Type B pancreatic cell (in vitro differentiated cells): ENCODE results near the gene TIMM17B. TPM values are rescaled to one million over a fixed set of nuclear protein-coding genes. Genes with fewer than 3 reads are reported as not detected.
A peak's percentile ranks its signal among the peaks of the same experiment; 100 is the strongest.

Source experiments
- DNase-seq: peaks from one replicate; pipeline ENCODE4 v3.0.0; 2021; ENCODE audit warnings: mixed read lengths; ENCODE audit not compliant: unreplicated experiment; ENCODE audit errors: extremely low spot score
- H3K27ac Mint-ChIP-seq: 2 replicates; pipeline ENCODE4 v1.8.0; 2021; ENCODE audit warnings: mild to moderate bottlenecking, mixed read lengths
- H3K27me3 Mint-ChIP-seq: 2 replicates; pipeline ENCODE4 v1.8.0; 2021; ENCODE audit warnings: mixed read lengths
- H3K36me3 Mint-ChIP-seq: 2 replicates; pipeline ENCODE4 v1.8.0; 2021; ENCODE audit warnings: mixed read lengths
- H3K4me1 Mint-ChIP-seq: one replicate; pipeline ENCODE4 v1.8.0; 2021; ENCODE audit warnings: mixed read lengths; ENCODE audit not compliant: unreplicated experiment
- H3K4me3 Mint-ChIP-seq: 2 replicates; pipeline ENCODE4 v1.8.0; 2021; ENCODE audit warnings: mild to moderate bottlenecking, mixed read lengths
- H3K9me3 Mint-ChIP-seq: 2 replicates; pipeline ENCODE4 v1.8.0; 2021; ENCODE audit warnings: mixed read lengths
- total RNA-seq: library from RNA; stranded (reverse); gene quantifications from 2 replicates; pipeline ENCODE4 v1.2.1, GENCODE V29; 2021; ENCODE audit warnings: low replicate concordance
- TF ChIP-seq, protein P1 (sequence below): fragments of 200-600 bp; sonication (generic); conservative IDR thresholded peaks from 2 replicates; pipeline ENCODE4 v1.5.0; 2021; ENCODE audit warnings: antibody characterized with exemption, mild to moderate bottlenecking

TIMM17B gene
- total RNA-seq, 1 donor from 2014 or later, result 77.4 TPM

DNA sequence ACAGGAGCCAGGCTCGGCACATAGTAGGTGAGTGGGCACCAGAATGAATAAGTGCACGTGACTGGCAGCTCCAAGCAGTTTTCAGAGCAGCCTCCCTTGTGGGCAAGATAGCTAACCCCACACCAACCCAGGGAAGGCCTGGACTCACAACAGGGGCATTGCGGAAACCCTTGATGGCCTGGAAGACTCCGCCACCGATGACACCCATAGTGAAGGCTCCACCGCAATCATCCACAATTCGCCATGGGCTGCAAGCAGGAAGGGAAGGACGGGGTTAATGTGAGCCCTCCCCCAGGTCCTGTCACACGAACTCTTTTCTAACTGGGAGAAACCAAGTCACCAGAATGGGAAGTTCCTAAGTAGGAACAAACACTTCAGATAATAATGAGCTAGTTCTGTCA, 957 bp downstream of the TIMM17B start:
- no peak for DNase-seq
- Mint-ChIP-seq H3K27me3 (no peaks in the 10 kb centered on the region), H3K4me1 (peaks cover 3% of the 10 kb centered on the region), H3K9me3 (no peaks in the 10 kb centered on the region), H3K27ac (peak overlapping the region; percentile 95), H3K4me3 (peak overlapping the region; percentile 92), H3K36me3 (peaks cover 4% of the 10 kb centered on the region)
- TF ChIP-seq, protein P1, sequence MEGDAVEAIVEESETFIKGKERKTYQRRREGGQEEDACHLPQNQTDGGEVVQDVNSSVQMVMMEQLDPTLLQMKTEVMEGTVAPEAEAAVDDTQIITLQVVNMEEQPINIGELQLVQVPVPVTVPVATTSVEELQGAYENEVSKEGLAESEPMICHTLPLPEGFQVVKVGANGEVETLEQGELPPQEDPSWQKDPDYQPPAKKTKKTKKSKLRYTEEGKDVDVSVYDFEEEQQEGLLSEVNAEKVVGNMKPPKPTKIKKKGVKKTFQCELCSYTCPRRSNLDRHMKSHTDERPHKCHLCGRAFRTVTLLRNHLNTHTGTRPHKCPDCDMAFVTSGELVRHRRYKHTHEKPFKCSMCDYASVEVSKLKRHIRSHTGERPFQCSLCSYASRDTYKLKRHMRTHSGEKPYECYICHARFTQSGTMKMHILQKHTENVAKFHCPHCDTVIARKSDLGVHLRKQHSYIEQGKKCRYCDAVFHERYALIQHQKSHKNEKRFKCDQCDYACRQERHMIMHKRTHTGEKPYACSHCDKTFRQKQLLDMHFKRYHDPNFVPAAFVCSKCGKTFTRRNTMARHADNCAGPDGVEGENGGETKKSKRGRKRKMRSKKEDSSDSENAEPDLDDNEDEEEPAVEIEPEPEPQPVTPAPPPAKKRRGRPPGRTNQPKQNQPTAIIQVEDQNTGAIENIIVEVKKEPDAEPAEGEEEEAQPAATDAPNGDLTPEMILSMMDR, result no peak

DNA sequence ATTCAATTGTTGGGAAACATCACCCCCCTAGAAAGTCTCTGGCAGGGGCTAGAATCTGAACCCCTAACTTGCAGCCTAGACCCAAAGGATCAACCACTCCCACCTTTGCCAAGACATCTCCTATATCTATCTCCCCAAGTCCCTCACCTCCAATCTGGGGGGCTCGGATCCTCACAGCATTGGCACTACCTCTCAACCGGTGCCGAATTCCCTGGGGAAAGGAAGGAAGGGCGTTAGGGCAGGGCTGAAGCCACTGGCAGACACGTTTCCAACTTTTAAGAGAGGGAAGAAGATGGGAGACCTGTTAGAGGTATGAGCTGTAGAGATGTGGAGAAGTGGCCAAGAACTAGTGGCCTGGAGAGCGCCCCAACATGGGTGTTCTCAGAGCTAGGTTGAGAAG, 2.7 kb downstream of the TIMM17B start:
- TF ChIP-seq, protein P1, result no peak
- peak overlapping the region; percentile 50 for H3K4me3 Mint-ChIP-seq
- no peak overlapping the region for H3K27ac Mint-ChIP-seq
- peaks cover 8% of the 10 kb centered on the region for H3K4me1 Mint-ChIP-seq
- peak; percentile 43 for DNase-seq
- H3K9me3 Mint-ChIP-seq, result no peaks in the 10 kb centered on the region
- peaks cover 4% of the 10 kb centered on the region for H3K36me3 Mint-ChIP-seq
- H3K27me3 Mint-ChIP-seq, result no peaks in the 10 kb centered on the region

- no peaks in the 10 kb centered on the region for H3K9me3 Mint-ChIP-seq
- TF ChIP-seq, protein P1, result no peak
Measured at GRCh38 chrX:48893556-48894348, 3.8 kb downstream of the TIMM17B start.

DNA sequence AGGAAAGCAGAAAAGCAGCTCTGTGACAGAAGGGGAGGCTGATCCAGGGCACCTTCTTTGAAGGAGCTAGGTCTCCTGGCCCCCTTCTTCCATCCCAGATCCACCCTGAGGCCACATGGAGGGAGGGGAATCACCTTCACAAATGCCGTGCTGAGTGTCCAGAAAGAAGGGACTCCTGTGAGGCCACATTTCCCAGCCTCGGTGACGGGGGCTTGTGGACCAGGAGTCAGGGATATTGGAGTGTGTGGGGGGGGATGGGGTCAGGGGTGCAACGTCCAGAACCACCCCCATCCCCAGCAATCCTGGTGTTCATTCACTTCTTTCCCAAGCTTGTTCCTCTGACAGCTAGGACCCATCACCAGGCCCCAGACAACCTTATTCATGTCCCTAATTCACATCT, 4.7 kb downstream of the TIMM17B start:
- TF ChIP-seq, protein P1, result no peak
- peaks cover 4% of the 10 kb centered on the region for H3K36me3 Mint-ChIP-seq
- no peaks in the 10 kb centered on the region for H3K27me3 Mint-ChIP-seq
- peak overlapping the region; percentile 57 for H3K4me3 Mint-ChIP-seq
- H3K9me3 Mint-ChIP-seq, result no peaks in the 10 kb centered on the region
- H3K4me1 Mint-ChIP-seq, result peaks cover 8% of the 10 kb centered on the region
- no peak overlapping the region for H3K27ac Mint-ChIP-seq
- peak; percentile 42 for DNase-seq

More at GRCh38 chrX:48893556-48894348, 3.8 kb downstream of the TIMM17B start:
- peak; percentile 36 for DNase-seq
- Mint-ChIP-seq H3K36me3 (peaks cover 4% of the 10 kb centered on the region), H3K4me3 (peak overlapping the region; percentile 57), H3K27ac (no peak overlapping the region), H3K27me3 (no peaks in the 10 kb centered on the region), H3K4me1 (peaks cover 8% of the 10 kb centered on the region)

DNA sequence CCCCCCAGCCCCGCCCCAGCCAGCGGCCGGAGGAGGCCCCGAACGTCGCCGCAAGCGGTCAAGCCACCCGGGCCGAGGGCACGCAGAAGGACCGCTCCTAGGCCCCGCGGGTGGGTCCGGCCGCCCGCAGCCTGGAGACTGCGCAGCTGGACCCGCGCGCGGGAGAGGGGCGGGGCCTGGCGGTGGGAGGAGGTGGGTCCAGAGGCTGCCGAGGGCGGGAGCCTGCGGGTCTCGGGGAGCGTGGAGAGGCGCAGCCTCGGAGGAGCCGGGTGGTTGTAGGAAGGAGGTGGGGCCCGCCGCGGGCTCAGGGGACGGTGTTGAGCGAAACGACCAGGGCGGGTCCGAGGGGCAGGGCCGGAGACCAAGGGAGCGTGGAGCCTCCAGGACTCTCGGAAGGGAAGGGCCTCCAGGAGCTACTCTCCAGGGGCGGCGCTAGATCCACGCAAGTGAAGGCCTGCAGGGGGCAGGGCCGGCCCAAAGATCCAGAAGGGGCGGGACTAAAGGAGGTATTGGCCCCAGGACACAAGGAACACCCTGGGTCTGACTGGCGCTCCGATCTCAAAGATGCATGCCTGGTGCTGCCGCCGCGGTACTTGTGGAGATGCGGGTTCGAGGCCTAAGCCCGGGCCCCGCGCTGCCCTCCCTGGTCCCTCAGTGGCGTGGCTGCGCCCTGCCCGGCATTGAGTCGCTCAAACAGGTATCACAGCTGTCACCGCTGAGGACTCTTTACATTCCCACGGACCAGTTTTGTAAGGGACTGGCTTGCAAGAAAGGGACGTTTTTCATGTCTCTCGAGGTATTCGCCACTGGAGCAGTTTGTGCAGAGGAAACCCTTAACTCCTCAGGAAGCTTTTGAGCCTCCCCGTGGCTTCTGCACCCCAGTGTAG, 5.9 kb downstream of the TIMM17B start:
- H3K9me3 Mint-ChIP-seq, result no peaks in the 10 kb centered on the region
- peak overlapping the region; percentile 74 for H3K27ac Mint-ChIP-seq
- peak overlapping the region; percentile 80 for H3K4me3 Mint-ChIP-seq
- peaks cover 8% of the 10 kb centered on the region for H3K4me1 Mint-ChIP-seq
- H3K27me3 Mint-ChIP-seq, result no peaks in the 10 kb centered on the region
- peak; percentile 84 for DNase-seq
- TF ChIP-seq, protein P1, result peak; percentile 64
- peaks cover 4% of the 10 kb centered on the region for H3K36me3 Mint-ChIP-seq
